HG03025 (cell line): Measurements from ENCODE around the gene TSEN54.

Experiments used
- ATAC-seq: cut with Tn5 transposase; IDR thresholded peaks from one replicate; pipeline ENCODE4 v1.9.1; 2021; ENCODE audit warnings: mild to moderate bottlenecking, moderate library complexity; ENCODE audit not compliant: unreplicated experiment, low FRiP score

TSEN54 gene

DNA sequence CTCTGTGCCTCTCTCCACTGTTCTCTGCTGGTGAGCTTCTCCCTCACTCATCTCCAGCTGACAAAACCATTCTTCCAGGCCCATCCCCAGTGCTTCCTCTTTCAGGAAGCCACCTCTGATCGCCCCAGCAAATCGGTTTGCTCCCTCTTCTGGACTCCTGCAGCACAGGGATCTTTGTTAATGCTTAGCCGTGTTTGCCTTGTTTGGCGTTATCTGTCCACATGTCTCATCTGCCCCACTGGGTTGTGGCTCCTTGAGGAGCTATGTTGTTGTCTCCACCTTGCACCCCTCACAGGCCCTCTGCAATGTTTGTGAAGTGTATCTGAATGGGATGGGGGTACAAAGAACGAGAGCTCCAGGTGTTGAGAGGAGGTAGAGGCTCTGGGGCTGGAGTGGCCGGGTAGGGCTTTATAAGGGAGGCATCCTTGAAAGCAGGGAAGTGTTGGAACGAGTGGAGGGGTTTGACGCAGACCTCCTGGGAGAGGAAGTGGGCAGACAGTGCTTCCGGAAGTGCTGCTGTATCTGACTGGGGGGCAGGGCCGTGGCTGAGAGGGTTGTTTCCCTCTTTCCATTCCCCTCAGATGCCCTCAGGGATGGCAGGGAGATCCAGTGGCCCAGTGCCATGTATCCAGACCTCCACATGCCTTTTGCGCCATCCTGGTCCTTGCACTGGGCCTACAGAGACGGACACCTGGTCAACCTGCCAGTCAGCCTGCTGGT lies 28.8 kb upstream of the TSEN54 start:
- no peak for ATAC-seq

- ATAC-seq: no peak
Observed at GRCh38 chr17:75488693-75489510, 27.4 kb upstream of the TSEN54 start.

DNA sequence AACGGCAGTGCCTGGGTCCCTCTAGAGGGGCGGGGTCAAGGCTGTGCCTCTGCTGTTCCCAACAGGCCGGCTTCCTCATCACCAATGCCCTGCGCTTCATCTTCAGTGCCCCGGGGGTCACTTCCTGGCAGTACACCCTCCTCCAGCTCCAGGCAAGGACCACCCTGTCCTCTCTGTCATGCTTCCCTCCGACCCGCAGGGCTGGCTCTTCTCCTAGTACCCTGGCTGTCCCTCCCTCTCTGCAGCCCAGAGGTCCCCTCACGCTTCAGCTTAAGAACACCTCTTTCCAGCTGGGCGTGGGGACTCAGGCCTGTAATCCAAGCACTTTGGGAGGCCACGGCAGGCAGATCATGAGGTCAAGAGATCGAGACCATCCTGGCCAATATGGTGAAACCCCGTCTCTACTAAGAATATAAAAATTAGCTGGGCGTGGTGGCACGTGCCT lies 26.8 kb upstream of the TSEN54 start:
- no peak for ATAC-seq

DNA sequence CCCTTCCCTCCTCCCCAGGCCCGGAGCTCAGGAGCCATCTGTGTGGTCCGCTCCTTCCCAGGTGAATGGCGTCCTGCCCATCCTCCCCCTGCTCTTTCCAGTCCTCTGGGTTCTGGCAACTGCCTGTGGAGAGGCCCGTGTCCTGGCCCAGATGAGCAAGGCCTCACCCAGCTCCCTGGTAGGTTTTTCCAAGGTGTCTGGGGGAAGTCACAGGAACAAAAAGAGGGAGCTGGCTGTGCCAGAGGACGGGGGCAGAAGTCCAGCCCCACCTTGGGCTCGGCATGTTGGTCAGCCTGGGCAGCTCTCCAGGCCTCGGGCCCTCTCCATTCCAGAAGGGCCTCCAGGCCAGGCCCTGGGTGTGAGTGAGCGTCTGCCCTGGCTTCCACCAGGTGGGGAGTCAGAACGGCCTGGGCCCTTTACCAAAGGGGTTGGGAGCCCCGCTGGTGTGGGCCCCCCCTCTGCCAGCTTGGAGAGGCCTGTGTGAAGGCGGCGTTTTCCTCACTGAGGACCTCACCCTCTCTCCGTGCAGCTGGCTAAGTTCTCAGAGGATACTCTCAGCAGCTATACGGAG lies 26.1 kb upstream of the TSEN54 start:
- ATAC-seq: no peak

GRCh38 chr17:75490953-75491649 lies 25.2 kb upstream of the TSEN54 start:
- no peak for ATAC-seq

GRCh38 chr17:75491680-75492079 lies 24.6 kb upstream of the TSEN54 start:
- no peak for ATAC-seq

DNA sequence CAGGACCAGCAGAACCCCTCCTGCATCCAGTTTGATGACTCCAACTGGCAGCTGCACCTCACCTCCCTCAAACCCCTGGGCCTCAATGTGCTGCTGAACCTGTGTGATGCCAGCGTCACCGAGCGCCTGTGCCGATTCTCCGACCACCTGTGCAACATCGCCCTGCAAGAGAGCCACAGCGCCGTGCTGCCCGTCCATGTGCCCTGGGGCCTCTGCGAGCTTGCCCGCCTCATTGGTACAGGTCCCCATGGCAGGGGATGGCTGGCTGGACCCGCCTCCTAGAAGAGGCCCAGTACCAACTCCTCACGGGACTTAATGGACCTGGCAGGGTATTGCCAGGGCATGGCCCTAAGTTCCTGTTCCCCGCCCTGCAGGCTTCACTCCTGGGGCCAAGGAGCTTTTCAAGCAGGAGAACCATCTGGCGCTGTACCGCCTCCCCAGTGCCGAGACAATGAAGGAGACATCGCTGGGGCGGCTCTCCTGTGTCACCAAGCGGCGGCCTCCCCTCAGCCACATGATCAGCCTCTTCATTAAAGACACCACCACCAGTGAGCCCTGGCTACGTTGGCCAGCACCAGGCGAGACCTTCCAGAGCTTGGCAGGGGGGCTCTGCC lies 23.7 kb upstream of the TSEN54 start:
- no peak for ATAC-seq

DNA sequence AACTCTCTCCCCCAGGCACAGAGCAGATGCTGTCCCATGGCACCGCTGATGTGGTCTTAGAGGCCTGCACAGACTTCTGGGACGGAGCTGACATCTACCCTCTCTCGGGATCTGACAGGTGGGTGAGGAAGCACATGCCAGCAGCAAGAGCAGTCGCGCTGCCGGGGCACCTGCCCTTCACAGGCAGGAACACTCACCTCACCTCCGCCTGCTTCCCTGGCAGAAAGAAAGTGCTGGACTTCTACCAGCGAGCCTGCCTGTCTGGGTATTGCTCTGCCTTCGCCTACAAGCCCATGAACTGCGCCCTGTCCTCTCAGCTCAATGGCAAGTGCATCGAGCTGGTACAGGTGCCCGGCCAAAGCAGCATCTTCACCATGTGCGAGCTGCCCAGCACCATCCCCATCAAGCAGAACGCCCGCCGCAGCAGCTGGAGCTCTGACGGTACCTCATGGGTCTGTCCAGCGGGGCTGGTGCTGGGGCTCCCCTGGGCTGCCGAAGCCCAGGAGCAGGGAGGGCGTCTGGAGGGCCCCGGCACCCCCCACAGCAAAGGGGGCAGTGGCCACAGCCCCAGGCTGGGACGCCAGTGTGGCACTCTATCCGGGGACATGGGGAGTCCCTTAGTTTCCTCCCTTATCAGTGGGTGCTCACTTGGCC lies 22.7 kb upstream of the TSEN54 start:
- no peak for ATAC-seq

- no peak for ATAC-seq
Observed at GRCh38 chr17:75494326-75494877, 21.9 kb upstream of the TSEN54 start.

DNA sequence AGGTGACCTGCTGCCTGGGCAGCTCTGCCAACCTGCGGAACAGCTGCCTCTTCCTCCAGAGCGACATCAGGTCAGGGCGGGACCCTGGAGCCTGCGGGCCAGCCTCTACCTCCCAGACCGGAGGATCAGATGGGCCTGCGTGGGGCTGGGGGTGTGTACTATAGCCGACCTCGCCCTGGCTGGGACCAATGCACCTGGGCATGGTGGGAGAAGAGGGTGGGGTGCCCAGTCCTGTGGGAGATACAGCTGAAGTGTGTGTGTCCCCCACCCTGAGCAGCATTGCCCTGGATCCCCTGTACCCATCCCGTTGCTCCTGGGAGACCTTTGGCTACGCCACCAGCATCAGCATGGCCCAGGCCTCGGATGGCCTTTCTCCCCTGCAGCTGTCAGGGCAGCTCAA lies 20.3 kb upstream of the TSEN54 start:
- no peak for ATAC-seq

DNA sequence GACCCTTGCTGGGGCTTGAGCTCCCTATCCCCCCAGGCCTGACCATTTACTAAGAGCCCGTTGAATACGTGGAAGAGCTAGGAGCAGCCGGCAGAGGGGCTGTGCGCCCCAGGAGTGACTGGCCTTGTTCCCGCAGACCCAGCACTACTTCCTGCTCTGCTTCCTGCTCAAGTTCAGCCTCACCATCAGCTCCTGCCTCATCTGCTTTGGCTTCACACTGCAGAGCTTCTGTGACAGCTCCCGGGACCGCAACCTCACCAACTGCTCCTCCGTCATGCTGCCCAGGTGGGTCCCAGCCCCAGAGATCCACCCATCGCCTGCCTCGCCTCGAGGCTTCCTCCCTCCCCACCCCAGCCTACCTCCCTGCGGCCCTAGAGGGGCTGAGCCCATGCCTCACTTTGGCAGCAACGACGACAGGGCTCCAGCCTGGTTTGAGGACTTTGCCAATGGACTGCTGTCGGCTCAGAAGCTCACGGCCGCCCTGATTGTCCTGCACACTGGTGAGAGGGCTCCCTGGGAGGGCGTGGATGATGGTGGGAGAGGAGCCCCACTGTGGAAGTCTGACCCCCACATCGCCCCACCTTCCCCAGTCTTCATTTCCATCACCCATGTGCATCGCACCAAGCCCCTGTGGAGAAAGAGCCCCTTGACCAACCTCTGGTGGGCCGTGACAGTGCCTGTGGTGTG lies 18.1 kb upstream of the TSEN54 start:
- no peak for ATAC-seq

- no peak for ATAC-seq
Observed at GRCh38 chr17:75498726-75499213, 17.6 kb upstream of the TSEN54 start.

GRCh38 chr17:75499313-75500022 lies 16.9 kb upstream of the TSEN54 start:
- no peak for ATAC-seq

GRCh38 chr17:75500419-75501216 lies 15.7 kb upstream of the TSEN54 start:
- no peak for ATAC-seq

DNA sequence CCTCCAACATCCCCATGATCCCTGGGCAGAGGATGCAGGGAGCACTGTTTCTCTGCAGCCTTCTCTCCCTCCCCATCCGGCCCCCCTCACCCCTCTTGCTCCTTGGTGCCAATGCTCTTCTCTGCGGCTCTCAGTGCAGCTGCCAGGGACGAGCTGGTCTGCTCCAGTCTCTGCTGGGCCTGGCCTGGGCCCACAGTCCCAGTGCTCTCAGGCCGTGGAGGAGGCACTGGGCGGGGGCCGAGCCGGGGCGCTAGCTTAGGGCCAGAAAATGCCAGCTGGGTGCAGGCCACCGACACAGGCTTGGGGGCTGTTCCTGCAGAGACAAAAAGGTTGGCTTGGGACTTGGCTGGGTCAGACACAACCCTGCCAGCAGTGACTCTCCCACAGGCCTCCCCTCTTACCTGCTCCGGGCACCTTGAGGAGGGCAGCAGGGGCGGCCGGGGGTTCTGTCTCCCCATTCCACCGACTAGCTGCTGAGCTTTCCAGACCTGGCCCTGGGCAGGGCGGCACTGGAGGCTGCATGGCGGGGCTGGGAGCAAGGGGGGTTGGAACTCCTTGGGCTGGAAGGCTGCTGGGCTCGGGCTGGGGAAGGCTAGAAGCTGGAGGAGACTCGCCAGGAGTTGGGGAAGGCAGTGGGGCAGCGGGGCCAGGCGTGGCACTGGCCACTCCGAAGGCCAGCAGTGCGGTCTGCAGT lies 14.8 kb upstream of the TSEN54 start:
- ATAC-seq: no peak

GRCh38 chr17:75502072-75502720 lies 14.1 kb upstream of the TSEN54 start:
- no peak for ATAC-seq
